Neural crest cell (in vitro differentiated cells): ENCODE measurements around the gene TMEM175. TPM values are rescaled to one million over a fixed set of nuclear protein-coding genes. Genes with fewer than 3 reads are reported as not detected.

Experiments used
- DNase-seq: peaks from one replicate; pipeline ENCODE4 v3.0.0; 2021; ENCODE audit warnings: low read depth, mixed read lengths, low spot score
- H3K27ac Mint-ChIP-seq: one replicate; pipeline ENCODE4 v1.8.0; 2021; ENCODE audit warnings: mild to moderate bottlenecking, mixed read lengths; ENCODE audit not compliant: unreplicated experiment
- H3K27me3 Mint-ChIP-seq: 2 replicates; pipeline ENCODE4 v1.8.0; 2021; ENCODE audit warnings: low read depth, mild to moderate bottlenecking, mixed read lengths
- H3K36me3 Mint-ChIP-seq: 2 replicates; pipeline ENCODE4 v1.8.0; 2021; ENCODE audit warnings: low read depth, mild to moderate bottlenecking, mixed read lengths
- H3K4me1 Mint-ChIP-seq: 2 replicates; pipeline ENCODE4 v1.8.0; 2021; ENCODE audit warnings: mixed read lengths
- H3K4me3 Mint-ChIP-seq: one replicate; pipeline ENCODE4 v1.8.0; 2021; ENCODE audit warnings: mild to moderate bottlenecking, mixed read lengths
- H3K9me3 Mint-ChIP-seq: 2 replicates; pipeline ENCODE4 v1.8.0; 2021; ENCODE audit warnings: mixed read lengths
- CTCF ChIP-seq: fragments of 200-600 bp; sonication (generic); conservative IDR thresholded peaks from 2 replicates; pipeline ENCODE4 v1.5.0; 2021; ENCODE audit warnings: antibody characterized with exemption, mild to moderate bottlenecking
- total RNA-seq: library from RNA; stranded (reverse); gene quantifications from 2 replicates; pipeline ENCODE4 v1.2.1, GENCODE V29; 2021

Gene TMEM175
- total RNA-seq, 1 donor from 2014 or later, result 15.2 TPM

- no peaks in the 10 kb centered on the region for H3K27me3 Mint-ChIP-seq
- no peak overlapping the region for H3K27ac Mint-ChIP-seq
Measured at GRCh38 chr4:987624-988513, 55.6 kb downstream of the TMEM175 start.

GRCh38 chr4:988726-989721 lies 56.8 kb downstream of the TMEM175 start:
- no peak for DNase-seq
- H3K27ac Mint-ChIP-seq, result no peak overlapping the region
- H3K36me3 Mint-ChIP-seq, result no peaks in the 10 kb centered on the region
- TF ChIP-seq CTCF, result no peak
- H3K4me3 Mint-ChIP-seq, result no peak overlapping the region
- peaks cover 22% of the 10 kb centered on the region for H3K4me1 Mint-ChIP-seq
- H3K27me3 Mint-ChIP-seq, result no peaks in the 10 kb centered on the region
- no peaks in the 10 kb centered on the region for H3K9me3 Mint-ChIP-seq

More at GRCh38 chr4:987624-988513, 55.6 kb downstream of the TMEM175 start:
- no peaks in the 10 kb centered on the region for H3K9me3 Mint-ChIP-seq
- no peak for TF ChIP-seq CTCF
- DNase-seq, result no peak
- H3K4me1 Mint-ChIP-seq, result peaks cover 22% of the 10 kb centered on the region
- H3K36me3 Mint-ChIP-seq, result no peaks in the 10 kb centered on the region
- peak overlapping the region; percentile 82 for H3K4me3 Mint-ChIP-seq

GRCh38 chr4:989722-990471 lies 57.6 kb downstream of the TMEM175 start:
- Mint-ChIP-seq H3K4me3 (no peak overlapping the region), H3K4me1 (peaks cover 20% of the 10 kb centered on the region), H3K36me3 (no peaks in the 10 kb centered on the region), H3K27me3 (no peaks in the 10 kb centered on the region), H3K27ac (no peak overlapping the region), H3K9me3 (no peaks in the 10 kb centered on the region)
- no peak for DNase-seq
- TF ChIP-seq CTCF, result no peak

- no peak overlapping the region for H3K27ac Mint-ChIP-seq
- H3K27me3 Mint-ChIP-seq, result peaks cover 4% of the 10 kb centered on the region
- TF ChIP-seq CTCF, result no peak
- no peak for DNase-seq
- H3K9me3 Mint-ChIP-seq, result no peaks in the 10 kb centered on the region
- no peak overlapping the region for H3K4me3 Mint-ChIP-seq
- peaks cover 11% of the 10 kb centered on the region for H3K4me1 Mint-ChIP-seq
- H3K36me3 Mint-ChIP-seq, result no peaks in the 10 kb centered on the region
Measured at GRCh38 chr4:990746-991367, 58.6 kb downstream of the TMEM175 start.
